ENCODE results near the gene PDZK1IP1.

The PDZK1IP1 gene

DNA sequence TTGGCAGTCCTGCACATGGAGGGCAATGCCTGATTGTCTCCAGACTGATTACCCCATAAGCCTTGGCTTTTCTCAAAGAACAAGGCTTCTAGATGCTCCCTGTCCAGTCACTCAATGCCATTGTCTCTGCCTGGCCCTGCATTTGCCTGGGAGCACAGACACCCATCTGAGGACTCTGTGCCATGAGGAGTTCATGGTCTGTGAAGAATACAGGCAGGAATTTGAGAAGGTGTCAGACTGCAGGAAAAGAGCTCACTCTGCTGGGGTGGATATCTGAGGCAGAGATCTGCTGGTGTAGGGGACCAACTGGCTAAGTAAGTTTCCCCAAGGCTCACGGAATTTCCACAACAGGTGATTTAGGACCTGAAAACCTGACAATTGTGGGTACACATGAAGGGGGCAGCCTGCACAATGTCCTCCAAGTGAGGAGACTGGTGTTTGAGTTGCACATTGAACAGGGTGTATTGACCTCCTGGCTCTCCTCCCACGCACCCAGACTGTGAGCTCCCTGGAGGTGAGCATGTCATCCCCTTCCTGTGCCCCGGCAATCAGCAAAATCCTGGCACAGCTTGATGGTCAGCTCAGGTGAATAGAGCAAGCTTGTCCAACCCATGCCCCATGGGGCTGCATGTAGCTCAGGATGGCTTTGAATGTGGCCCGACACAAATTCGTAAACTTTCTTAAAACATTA lies 51.8 kb downstream of the PDZK1IP1 start:
- no peak for DNase-seq (ENCODE audit: low read depth in 3 of 3)

DNA sequence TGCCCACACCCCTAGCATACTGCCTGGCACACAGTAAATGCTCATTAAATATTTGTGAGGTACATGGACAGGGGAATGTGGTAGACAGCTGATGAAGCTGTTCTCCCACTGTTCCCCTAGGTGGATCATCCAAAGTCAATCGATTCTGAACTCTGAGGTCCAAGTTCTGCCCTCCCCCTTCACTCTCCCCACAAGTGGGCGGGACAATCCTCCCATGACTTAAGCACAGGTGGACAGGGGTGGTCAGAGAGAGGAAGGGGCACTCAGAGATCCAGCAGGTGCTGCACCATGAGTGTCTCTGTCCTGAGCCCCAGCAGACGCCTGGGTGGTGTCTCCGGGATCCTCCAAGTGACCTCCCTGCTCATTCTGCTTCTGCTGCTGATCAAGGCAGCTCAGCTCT lies 52.6 kb downstream of the PDZK1IP1 start, which contains the start of gene CYP4A22:
CYP4A22 (plus strand) TSS at position 244 of the 400 bp plus-strand sequence; CDS start at position 289, 45 bp downstream.
- no peak for DNase-seq (ENCODE audit: low read depth in 3 of 3)
